Measurements from ENCODE around the gene SLC22A23. TPM values are rescaled to one million over a fixed set of nuclear protein-coding genes. Genes with fewer than 3 reads are reported as not detected.

Gene SLC22A23
- total RNA-seq, 4 donors from 2014 or later, result 26.6 to 42.6 (median 37.6) TPM

GRCh38 chr6:3414327-3415081 lies 42.3 kb downstream of the SLC22A23 start:
- DNase-seq, result no peak
- peaks cover 0 to 17% (median 0%) of the 10 kb centered on the region in 3 donors for H3K36me3 ChIP-seq
- intact Hi-C loops (cut with DNase I), result no loop called here
- WGBS, 2 donors, result 44 to 59% methylated on average over 10 to 11 of the region's 11 CpGs
- H3K9me3 ChIP-seq, result no peaks in the 10 kb centered on the region
- H3K27ac ChIP-seq, result peak overlapping the region in 2 of 4 donors; percentile 53 to 60
- no peaks in the 10 kb centered on the region for H3K27me3 ChIP-seq
- H3K4me3 ChIP-seq, result no peak overlapping the region
- no peak for TF ChIP-seq POLR2A (IDR thresholded peaks at IDR 0.05)
- TF ChIP-seq CTCF (IDR thresholded peaks at IDR 0.05), result no peak
- peaks cover 38 to 77% (median 41%) of the 10 kb centered on the region in 3 donors for H3K4me1 ChIP-seq

- intact Hi-C loops (cut with DNase I), result no loop called here
- no peaks in the 10 kb centered on the region for H3K27me3 ChIP-seq
- H3K27ac ChIP-seq, result peak overlapping the region in 2 of 4 donors; percentile 53 to 60
- 80 to 93% methylated on average over 3 of the region's 3 CpGs for WGBS, 2 donors
- H3K4me1 ChIP-seq, result peaks cover 29 to 77% (median 39%) of the 10 kb centered on the region in 3 donors
- peaks cover 0 to 23% (median 0%) of the 10 kb centered on the region in 3 donors for H3K36me3 ChIP-seq
- DNase-seq, result no peak
- TF ChIP-seq CTCF (IDR thresholded peaks at IDR 0.05) (no peak), POLR2A (IDR thresholded peaks at IDR 0.05) (no peak)
- H3K9me3 ChIP-seq, result no peaks in the 10 kb centered on the region
- H3K4me3 ChIP-seq, result no peak overlapping the region
These were observed 43.3 kb downstream of the SLC22A23 start for GRCh38 chr6:3413592-3413991.

GRCh38 chr6:3412779-3413500 lies 43.9 kb downstream of the SLC22A23 start:
- Histone ChIP-seq H3K4me1 (peaks cover 23 to 77% (median 33%) of the 10 kb centered on the region in 3 donors), H3K36me3 (peaks cover 0 to 23% (median 0%) of the 10 kb centered on the region in 3 donors), H3K9me3 (no peaks in the 10 kb centered on the region), H3K27me3 (no peaks in the 10 kb centered on the region), H3K4me3 (no peak overlapping the region), H3K27ac (peak overlapping the region in 2 of 4 donors; percentile 3 to 53)
- intact Hi-C loops (cut with DNase I), result no loop called here
- WGBS, 2 donors, result 82 to 93% methylated on average over 6 to 8 of the region's 8 CpGs
- no peak for TF ChIP-seq POLR2A (IDR thresholded peaks at IDR 0.05)
- no peak for TF ChIP-seq CTCF (IDR thresholded peaks at IDR 0.05)
- no peak for DNase-seq

DNA sequence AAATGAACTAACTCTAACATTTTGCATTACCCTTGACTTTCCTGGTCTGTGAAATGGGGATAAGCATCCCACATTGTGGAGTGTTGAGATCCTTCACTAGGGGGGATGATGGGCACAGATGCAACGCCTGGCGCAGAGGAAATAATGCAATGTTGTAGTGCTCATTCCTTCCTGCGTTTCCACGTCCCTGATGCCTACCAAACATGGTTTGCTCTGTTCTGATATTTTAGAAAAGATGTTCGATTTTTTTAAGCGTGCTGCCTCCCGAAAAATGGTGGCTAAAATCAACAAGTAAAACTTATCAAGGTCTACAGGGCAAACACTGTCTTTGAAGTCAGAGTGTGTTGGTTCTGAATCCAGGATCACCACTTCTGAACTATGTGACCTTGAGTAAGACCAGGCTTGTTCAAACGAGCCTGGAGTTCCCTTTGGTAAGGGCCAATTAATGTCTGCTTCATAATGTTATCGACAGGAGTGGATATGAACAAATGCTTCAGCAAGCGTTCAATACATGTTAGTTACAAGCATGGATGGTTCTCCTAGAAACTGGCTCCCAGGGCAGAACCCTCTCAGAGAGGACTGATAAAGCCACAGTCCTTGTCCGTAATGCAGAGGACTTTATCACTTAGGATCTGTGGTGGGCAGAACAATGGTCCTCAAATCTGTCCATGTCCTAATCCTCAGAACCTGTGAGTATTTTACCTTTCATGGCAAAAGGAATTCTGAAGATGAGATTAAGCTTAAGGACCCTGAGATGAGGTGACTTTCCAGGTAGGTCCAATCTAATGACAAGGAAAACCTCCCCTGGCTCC lies 44.7 kb downstream of the SLC22A23 start:
- DNase-seq, result no peak
- no peak for TF ChIP-seq CTCF (IDR thresholded peaks at IDR 0.05)
- TF ChIP-seq POLR2A (IDR thresholded peaks at IDR 0.05), result no peak
- H3K36me3 ChIP-seq, result peaks cover 0 to 23% (median 0%) of the 10 kb centered on the region in 3 donors
- no peak overlapping the region for H3K27ac ChIP-seq
- H3K9me3 ChIP-seq, result no peaks in the 10 kb centered on the region
- H3K4me1 ChIP-seq, result peaks cover 18 to 75% (median 27%) of the 10 kb centered on the region in 3 donors
- 85 to 91% methylated on average over 10 to 11 of the region's 11 CpGs for WGBS, 2 donors
- intact Hi-C loops (cut with DNase I), result no loop called here
- no peaks in the 10 kb centered on the region for H3K27me3 ChIP-seq
- no peak overlapping the region for H3K4me3 ChIP-seq
